HG02763 (cell line): ENCODE results near the gene ARHGEF16.

Experiments used
- ATAC-seq: cut with Tn5 transposase; IDR thresholded peaks from one replicate; pipeline ENCODE4 v1.9.1; 2021; ENCODE audit warnings: mild to moderate bottlenecking, moderate library complexity; ENCODE audit not compliant: unreplicated experiment

The ARHGEF16 gene

DNA sequence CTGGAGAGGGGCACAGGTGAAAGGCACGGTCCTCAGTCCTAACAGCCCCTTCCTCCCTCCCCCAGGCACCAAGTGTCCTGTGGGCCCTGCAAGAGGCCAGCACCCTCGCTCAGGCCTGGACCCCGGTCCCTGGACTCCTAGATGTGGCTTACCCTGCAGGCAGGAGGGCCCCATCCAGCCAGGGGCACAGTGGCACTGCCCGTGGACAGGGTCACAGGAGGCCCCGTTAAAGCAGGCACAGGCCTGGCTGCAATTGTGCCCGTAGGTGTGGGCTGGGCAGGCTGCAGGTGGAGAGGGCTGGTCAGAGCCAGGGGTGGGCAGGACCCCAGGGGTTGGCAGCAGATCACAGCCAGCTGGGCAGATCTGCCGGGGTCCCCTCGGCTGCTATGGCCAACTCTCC, 44.5 kb downstream of the ARHGEF16 start:
- no peak for ATAC-seq

DNA sequence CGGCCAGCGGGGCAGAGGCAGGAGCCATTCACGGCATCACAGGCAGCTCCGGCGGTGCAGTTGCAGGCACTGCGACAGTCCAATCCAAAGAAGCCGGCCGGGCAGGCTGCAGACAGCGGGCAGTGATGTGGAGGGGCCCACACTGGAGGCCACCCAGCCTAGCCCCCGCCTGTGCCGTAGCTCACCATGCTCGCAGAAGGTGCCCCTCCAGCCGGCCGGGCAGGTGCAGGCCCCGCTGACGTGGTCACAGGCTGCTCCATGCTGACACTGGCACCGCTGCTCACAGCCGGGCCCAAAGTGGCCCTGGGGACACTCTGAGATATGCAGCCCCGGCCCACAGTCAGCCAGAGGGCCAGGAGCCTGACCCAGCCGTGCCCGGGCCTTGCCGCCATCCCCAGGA, 45.1 kb downstream of the ARHGEF16 start:
- ATAC-seq = no peak

DNA sequence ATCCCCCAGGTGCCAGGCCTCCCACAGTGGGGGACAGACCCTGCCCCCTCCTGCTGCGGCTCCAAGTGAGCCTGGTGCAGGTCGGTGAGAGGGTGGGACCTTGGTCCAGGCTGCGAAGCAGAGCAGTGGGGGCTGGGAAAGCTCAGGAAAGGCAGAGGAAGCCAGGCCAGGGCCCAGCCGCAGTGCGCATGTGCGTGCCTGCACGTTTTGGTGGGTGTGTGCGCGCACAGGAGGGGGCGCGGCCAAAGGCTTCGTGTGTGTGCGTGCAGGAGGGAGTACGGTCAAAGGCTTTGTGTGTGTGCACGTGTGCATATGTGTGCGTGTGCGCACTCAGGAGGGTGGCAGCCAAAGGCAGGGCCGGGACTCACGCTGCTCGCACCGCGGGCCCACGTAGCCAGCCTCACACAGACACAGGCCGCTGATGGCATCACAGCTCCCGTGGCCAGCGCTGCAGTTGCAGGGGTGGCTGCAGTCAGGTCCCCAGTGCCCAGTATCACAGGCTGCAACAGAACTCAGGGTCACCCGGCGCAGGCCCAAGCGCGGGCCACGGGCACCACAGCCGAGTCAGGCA, 45.9 kb downstream of the ARHGEF16 start:
- no peak for ATAC-seq

DNA sequence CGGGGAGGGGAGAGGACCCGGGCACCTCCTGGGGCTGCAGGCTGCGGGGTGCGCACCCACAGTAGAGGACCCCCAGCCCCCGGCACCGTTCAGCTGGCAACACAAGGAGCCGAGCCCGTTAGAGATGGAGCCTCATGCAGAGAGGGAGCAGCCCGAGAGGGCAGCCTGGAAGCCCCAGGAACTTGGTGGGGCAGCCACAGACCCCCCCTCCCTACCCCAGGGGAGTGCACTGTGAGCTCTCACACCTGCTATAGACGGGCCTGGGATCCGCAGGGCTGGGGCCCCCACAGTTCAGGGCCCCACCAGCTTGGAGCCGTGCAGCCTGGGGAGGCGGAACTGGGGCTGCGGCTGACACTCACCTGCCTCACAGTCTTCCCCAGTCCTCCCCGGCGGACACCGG, 47.0 kb downstream of the ARHGEF16 start:
- no peak for ATAC-seq

DNA sequence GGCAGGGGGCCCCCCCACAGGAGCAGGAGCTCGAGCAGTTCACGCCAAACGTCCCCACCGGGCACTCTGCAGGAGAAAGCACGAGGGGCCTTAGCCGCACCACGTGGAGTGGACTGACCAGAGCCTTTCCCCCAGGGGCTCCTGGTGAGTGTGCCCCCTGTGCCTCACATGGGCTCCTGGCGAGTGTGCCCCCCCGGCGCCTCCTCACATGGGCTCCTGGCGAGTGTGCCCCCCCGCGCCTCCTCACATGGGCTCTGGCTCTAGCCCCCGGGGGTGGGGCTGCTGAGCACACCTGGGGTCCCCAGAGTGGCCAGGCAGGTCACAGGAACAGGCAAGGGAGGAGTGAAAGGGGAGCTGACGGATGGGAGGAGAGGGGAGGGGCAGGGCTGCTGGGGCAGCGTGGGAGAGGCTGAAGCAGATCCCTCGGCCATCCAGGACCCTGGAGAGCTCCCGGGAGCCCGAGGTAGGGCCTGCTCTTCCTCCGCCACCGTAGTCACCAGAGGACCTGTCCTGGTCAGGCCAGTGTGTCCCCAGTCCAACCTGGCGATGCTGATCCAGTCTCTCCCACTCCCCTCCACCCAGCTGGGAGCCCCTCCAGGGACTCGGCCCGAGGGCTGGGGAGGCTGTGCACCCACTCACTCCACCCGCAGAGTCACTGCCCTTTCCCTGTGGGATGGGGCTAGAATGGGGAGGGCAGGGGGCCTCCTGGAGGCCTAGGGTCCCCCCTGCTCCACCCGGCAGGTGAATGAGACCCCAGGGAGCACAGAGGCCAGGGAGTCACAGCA, 47.6 kb downstream of the ARHGEF16 start:
- no peak for ATAC-seq

DNA sequence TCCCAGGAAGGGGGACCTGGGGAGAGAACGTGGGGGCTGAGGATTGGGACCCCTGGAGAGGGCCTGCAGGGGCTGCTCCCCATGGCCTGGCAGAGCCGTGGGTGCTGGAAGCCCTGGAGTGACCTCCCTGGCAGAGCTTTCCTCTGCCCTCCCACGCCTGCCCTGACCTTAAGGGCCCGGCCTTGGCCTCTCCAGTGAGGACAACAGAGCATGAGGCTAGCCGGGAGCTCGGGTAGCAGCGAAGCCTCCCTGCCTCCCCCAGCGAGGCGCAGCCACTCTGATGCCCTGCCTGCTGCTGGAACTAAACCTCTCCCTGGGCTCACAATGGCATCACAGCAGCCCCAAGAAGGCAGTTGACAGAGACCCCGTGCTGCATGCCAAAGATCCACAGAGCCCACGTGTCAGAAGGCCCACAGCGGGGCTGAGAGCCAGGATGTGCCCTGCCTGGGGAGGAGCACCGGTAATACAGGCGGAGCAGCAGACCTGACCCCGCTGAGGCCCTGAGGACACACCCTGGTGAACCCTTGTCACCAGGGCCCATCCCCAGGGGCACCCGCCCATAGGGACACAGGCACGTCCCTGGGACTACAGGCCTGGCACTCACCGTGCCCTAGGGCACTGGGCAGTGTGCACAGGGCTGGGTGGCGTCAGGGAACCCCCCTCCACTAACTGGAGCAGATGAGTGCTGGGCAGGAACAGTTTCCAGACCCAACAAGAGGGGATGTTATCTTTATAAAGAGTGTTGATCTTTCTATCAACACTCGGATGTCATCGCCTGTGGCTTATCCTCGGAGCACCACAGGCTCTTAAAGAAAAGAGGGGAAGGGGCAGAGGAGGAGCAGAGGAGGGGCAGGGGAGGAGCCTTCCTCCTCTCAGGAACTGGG, 48.4 kb downstream of the ARHGEF16 start:
- ATAC-seq = no peak

DNA sequence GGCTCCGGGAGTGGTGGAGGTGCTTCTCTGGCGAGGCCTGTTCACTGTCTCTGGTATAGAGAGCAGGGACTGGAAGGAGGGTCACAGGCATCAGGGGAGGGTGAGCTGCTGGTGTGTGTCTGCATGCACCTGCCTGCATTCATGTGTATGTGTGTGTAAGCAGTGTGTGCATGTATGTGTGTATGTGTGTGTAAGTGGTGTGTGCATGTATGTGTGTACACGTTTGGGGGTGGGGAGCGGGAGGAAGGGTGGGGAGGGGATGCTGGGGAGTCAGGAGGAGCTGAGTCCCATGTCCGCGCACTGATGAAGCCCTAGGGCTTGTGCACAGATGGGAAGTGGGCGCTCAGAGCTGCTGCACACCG, 49.0 kb downstream of the ARHGEF16 start:
- no peak for ATAC-seq

DNA sequence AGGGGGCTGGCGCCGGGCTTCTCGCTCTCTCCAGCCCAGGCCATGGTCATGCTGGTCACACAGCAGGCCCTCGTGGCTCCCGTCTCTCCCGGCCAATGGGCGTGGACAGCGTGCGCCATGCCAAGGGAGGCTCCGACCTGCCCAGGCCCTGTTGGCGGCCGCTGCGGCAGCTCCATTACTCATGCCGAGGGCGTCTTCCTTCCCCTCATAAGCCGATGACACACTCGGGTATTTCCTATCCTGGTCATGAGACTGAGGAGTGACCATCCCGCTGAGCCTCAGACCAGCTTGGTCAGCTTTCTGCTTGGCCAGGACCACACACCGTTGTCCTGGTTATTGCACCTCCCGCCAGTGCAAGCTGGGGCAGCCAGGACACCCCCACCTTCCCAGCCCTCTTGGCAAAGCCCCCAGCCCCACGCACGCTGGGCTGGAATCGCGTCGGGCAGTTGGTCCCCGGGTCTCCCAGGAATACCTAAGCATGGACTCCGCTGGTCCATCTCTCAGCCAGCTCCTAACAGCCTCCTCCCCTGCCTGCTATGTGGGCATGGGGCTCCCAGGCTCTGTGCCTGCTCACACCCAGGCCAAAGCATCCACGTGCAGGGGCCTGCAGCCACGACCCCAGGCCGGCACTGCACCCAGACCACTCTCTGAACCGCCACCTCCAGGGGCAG, 49.8 kb downstream of the ARHGEF16 start:
- ATAC-seq = no peak

DNA sequence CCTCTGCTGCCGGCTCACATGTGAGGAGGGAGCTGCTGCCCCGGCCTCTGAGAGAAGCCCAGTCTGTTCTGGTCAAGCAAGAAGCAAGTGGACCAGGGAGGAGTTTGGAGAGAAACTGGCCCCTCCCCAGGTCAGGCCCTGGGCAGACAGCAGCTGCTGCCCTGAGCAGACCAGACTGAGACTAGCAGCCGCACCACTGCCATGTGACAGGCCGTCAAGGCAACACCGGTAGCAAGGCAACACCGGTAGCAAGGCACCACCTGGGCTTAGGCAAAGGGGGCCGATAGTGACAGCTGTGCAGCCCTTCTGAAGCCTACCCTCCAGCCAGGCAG, 50.3 kb downstream of the ARHGEF16 start:
- ATAC-seq = no peak

DNA sequence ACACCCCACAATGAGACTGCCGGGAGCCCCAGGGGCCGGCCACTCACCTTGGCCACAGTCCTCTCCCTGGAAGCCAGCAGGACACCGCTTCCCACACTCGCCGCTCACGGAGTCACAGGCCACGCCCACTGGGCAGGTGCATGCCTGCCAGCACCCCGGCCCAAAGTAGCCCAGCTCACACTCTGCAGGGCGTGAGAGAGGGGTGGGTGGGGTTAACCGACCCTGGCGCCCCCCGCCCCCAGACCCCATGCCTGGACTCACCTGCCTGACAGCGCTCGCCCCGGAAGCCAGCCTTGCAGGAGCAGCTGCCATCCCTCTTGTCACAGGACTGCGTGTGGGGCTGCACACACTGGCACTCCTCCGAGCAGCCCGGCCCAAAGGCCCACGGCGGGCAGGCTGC, 50.7 kb downstream of the ARHGEF16 start:
- no peak for ATAC-seq

DNA sequence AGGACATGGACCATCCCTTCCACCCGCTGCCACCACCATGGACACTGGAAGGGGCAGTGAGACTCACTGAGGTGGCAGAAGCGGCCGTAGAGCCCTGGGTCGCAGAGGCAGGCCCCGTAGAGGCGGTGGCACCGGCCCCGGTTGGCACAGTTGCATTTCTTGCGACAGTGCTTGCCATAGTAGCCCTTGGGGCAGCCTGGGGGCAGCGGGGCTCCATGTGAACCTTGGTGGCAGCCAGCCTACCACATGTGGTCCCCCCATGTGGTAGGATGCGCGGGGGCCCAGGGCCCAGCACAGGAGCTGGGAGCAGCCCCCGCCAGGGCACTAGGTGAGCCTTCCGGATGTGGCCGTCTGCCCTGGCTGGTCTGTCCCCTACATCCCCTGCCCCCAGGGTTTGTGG, 51.6 kb downstream of the ARHGEF16 start:
- no peak for ATAC-seq

DNA sequence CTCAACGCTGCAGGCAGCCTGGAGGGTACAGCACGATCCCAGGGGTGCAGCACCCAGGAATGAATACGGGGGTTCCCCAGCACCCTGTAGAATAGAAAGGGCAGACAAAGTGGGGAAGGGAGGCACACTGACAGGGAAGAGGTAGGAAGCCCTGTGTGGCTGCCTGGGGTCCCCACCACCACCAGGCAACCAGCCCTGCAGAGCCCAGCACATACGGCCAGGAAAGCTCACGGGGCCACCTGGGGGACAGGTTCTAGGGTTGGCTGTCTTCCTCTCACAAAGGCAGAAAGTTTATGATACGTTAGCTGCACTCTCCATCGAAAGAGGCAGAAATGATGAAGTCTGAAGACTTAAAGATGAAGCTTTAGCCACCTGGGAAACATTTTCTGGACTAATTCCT, 52.5 kb downstream of the ARHGEF16 start:
- no peak for ATAC-seq

DNA sequence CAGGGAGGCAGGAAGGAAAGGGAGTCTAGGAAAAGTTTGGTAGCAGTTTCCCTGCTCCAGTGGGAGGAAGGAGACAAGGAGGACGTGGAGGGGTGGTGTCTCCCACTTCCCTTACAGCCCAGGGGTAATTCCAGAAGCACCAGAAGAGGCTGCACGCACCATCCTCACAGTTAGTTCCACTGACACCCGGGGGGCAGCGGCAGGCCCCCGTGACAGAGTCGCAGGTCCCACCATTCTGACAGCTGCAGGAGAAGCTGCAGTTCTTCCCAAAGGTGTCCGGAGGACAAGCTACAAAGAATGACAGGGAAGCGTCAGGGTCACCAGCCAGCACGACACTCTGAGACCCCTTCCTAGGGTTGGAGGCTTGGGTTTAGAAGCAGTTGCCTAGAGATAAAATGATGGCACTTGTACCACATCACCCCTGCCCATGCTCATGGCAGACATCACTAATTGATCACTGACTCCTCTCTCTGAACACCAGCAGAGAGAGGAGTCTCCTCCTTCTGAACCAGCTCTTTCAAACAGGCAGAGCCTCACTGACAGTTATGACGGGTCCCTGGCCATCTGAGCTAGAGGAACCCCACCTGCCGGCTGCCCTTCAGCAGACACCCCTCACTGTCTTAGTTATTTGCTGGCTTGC, 53.3 kb downstream of the ARHGEF16 start:
- no peak for ATAC-seq

DNA sequence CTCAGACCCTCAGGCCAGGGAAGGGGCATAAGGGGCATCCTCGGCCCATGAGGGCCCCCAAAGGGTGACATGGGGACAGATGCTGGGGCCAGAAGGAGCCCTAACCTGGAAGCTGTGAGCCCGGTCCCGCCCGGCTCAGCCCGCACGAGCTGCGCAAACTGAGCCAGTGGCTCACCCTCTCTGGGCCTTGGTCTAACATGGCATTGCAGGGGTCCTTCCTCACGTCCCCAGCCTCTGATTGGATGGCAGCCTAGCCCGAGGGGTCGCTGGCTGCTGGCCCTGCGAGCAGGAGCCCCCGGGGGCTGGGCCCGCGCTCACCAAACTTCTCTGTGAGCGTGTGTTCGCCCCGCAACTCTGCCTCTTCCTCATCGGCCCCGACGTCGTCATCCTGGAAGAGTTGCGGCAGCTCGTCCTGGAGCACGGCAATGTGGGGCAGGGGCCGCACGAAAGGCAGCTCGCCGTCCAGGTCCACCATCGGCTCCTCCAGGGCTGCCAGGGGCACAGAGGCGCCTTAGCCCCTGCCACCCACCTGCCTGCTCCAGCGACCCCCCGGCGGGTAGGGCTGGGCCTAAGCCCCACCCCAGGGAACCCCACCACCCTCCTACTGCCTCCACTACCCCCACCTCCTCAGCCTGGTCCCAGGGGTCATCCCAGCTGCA, 54.4 kb downstream of the ARHGEF16 start:
- ATAC-seq = no peak

DNA sequence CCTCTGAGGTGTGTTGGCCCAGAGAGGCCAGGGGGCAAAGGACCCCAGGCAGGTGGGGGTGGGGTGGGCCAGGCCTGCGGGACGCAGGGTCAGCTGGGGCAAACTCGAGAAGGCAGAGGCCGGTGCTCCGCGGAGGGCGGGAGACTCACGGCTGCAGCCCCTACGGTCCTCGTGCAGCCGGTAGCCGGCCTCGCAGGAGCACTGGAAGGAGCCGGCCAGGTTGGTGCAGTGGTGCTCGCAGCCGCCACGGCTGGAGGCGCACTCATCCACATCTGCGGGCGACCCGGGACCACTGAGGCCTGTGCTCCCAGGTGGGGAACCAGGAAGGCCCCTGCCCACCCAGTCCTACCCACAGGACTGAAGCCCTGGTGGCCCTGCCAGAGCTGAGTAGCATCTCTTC, 55.3 kb downstream of the ARHGEF16 start:
- no peak for ATAC-seq

DNA sequence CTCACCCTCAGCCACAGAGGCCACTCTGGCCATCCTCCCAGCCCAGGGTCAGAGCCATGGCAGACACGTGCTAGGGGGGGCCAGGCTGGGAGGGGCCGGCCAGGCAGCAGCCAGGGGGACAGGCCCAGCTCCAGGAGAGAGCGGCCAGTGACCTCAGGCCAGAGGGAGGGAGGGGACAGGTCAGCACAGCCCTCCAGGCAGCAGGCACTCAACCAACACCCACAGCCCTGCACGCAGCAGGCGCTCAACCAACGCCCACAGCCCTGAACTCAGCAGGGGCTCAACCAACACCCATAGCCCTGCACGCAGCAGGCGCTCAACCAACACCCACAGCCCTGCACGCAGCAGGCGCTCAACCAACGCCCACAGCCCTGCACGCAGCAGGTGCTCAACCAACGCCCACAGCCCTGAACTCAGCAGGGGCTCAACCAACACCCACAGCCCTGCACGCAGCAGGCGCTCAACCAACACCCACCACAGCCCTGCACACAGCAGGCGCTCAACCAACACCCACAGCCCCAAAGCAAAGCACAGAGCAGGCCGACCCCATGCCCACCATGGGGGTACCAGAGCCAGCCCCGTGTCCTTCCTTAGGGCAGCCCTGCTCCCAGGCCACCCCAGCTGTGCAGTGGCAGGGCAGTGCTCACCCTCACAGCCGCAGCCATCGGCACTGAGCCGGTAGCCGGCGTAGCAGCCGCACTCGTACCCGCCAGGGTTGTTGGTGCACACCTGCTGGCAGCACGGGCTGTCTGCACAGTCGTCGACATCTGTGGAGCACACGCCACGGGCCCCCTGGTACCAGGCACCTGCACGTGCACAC, 55.9 kb downstream of the ARHGEF16 start:
- ATAC-seq = no peak

DNA sequence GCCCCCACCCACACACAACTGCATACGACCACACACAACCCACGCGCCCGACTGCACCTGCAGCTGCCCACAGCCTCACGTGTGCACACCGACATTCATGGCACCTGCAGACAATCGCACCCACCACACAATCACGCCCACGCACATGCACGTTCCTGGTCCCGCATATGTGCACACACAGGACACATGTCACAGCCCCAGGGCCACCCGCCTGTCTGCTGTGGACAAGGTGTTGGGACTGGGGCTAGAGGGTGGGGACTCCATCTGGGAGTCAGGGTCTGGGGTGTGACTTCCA, 56.4 kb downstream of the ARHGEF16 start:
- ATAC-seq = no peak

DNA sequence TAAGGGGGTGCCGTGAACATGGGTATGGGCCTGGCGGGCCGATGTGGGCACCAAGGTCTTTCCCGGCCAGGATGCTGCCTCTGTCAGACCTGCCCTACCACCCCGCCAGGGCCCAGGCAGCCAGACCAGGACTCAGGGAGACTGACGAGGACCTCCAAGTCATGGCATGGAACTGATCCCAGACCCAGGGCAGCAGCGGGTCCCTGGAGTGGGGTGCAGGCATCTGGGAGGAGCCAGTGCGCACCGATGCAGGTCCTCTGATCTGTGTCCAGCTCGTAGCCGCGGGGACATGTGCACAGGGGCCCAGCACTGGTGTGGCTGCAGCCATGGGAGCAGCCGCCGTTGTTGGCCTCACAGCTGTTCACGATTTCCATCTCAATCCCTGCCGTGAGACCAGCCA, 56.8 kb downstream of the ARHGEF16 start:
- no peak for ATAC-seq

DNA sequence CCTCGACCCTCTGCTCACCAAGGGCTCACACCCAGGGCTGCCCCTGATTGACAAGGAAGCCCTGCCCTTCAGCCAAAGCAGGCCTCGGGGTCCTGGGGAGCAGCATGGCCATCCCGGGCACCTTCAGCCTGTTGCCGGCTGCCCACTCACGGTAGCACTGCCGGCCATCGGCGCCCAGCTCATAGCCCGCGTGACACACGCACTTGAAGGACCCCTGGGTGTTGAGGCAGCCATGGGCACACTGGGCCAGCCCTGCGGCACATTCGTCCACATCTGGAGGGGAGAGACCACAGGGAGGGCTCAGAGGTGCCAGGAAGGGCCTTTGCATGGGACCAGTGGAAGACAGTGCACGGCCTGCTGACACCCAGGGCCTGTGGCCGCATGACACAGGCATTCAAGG, 57.4 kb downstream of the ARHGEF16 start:
- ATAC-seq = no peak

DNA sequence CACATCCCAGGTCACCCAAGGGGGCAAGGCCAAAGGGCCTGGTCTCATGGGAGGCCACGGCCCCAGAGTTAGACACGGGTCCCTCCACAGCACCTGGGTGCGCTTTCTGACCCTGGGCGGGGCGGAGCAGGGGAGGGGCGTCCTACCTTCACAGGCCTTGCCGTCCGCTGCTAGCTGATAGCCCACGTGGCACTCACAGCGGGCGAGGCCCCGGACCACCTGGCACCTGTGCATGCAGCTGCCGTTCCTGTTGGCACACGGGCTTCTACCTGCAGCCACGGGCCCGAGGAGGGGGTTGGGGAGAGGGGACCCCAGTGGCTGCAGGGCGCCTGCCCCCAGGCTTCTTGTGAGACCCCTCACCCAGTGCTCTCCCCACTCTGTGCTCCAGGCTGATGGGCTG, 59.9 kb downstream of the ARHGEF16 start:
- no peak for ATAC-seq
